Smooth muscle cell (in vitro differentiated cells): ENCODE results near the gene LIN9. TPM values are rescaled to one million over a fixed set of nuclear protein-coding genes. Genes with fewer than 3 reads are reported as not detected.
"Not testable (repeated sequence)": the region's sequence is repeated elsewhere in the genome, so short reads cannot be mapped to it uniquely, and the experiment has no call there.

ENCODE experiments used
- DNase-seq: peaks from one replicate; lab custom pipeline; 2025; ENCODE audit not compliant: unreplicated experiment; lab: John Stamatoyannopoulos, UW
- H2AFZ ChIP-seq: fragments of 200-600 bp; sonication (generic); 2 replicates; pipeline ENCODE4 v1.6.0; 2016; ENCODE audit warnings: antibody characterized with exemption, low read depth, mild to moderate bottlenecking
- H3F3A ChIP-seq: fragments of 200-600 bp; sonication (generic); 2 replicates; pipeline ENCODE4 v1.6.0; 2017; ENCODE audit warnings: antibody characterized with exemption, low read depth
- H3K27ac ChIP-seq: fragments of 200-600 bp; sonication (generic); 2 replicates; pipeline ENCODE4 v1.5.1; 2016; ENCODE audit warnings: low read depth, mild to moderate bottlenecking
- H3K27me3 ChIP-seq: fragments of 200-600 bp; sonication (generic); 2 replicates; pipeline ENCODE4 v1.6.1; 2016; ENCODE audit warnings: low read depth, mild to moderate bottlenecking
- H3K36me3 ChIP-seq: fragments of 200-600 bp; sonication (generic); 2 replicates; pipeline ENCODE4 v1.5.1; 2016; ENCODE audit warnings: low read depth
- H3K4me1 ChIP-seq: fragments of 200-600 bp; sonication (generic); 2 replicates; pipeline ENCODE4 v1.5.1; 2016; ENCODE audit warnings: low read depth
- H3K4me2 ChIP-seq: fragments of 200-600 bp; sonication (generic); 2 replicates; pipeline ENCODE4 v1.6.0; 2016; ENCODE audit warnings: mild to moderate bottlenecking
- H3K4me3 ChIP-seq: fragments of 200-600 bp; sonication (generic); 2 replicates; pipeline ENCODE4 v1.5.1; 2016; ENCODE audit warnings: mild to moderate bottlenecking
- H3K79me2 ChIP-seq: fragments of 200-600 bp; sonication (generic); 2 replicates; pipeline ENCODE4 v1.6.0; 2016; ENCODE audit warnings: low read depth, mild to moderate bottlenecking
- H3K9ac ChIP-seq: fragments of 200-600 bp; sonication (generic); 2 replicates; pipeline ENCODE4 v1.6.0; 2016; ENCODE audit warnings: low read depth
- H3K9me3 ChIP-seq: fragments of 200-600 bp; sonication (generic); replicated peaks from 2 replicates; pipeline ENCODE4 v1.5.1; 2016; ENCODE audit warnings: low read depth
- H4K20me1 ChIP-seq: fragments of 200-600 bp; sonication (generic); 2 replicates; pipeline ENCODE4 v1.6.0; 2016; ENCODE audit warnings: low read depth
- WGBS: methylation state at CpG from one replicate; pipeline ENCODE4 v1.1.7; 2016; ENCODE audit warnings: low lambda C conversion rate; 5-methylcytosine and 5-hydroxymethylcytosine counted together
- polyA plus RNA-seq: library from polyadenylated mRNA; unstranded; fragments of >200 nt; fragmentation: Nextera tagmentation; extraction: Ambion mirVana; gene quantifications from 2 replicates; pipeline ENCODE4 v1.2.1, GENCODE V29; 2016
- total RNA-seq: library from RNA; depleted of rRNA; stranded (reverse); fragments of >200 nt; gene quantifications from 2 replicates; pipeline ENCODE4 v1.2.3, GENCODE V29; 2014
- TF ChIP-seq, protein P1 (sequence below): fragments of 200-600 bp; sonication (generic); IDR thresholded peaks from 2 replicates; pipeline ENCODE4 v1.5.1; 2017; ENCODE audit warnings: borderline replicate concordance, mild to moderate bottlenecking, antibody characterized with exemption; ENCODE audit not compliant: insufficient read depth, poor library complexity, severe bottlenecking

The LIN9 gene
- total and polyA plus RNA-seq, 2 experiments from 2014 or later = 3.7 to 7.8 TPM

DNA sequence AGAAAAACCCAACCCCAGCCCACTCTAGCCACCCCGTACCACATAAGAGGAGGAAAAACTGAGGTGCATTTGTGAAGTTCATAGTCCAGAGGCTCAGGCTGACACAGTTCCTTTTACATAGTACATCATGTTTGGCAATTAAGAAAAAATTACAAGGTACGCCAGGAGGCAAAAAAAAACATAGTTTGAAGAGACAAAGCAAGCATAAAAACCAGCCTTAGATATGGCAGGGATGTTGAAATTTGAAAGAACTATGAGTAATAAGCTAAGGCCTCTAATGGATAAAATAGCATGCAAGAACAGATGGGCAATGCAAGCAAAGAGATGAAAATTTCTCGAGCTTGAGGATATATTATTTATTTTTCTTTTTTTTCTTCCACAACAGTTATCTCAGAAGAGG is 53.6 kb downstream of the LIN9 start:
- H3F3A ChIP-seq = no peaks in the 10 kb centered on the region
- no peak overlapping the region for H3K4me3 ChIP-seq
- H3K4me1 ChIP-seq = no peaks in the 10 kb centered on the region
- H3K4me2 ChIP-seq = no peak overlapping the region
- no peak overlapping the region for H2AFZ ChIP-seq
- no peaks in the 10 kb centered on the region for H3K79me2 ChIP-seq
- WGBS = 85% methylated on average over 3 of the region's 3 CpGs
- no peak overlapping the region for H3K9ac ChIP-seq
- H3K36me3 ChIP-seq = no peaks in the 10 kb centered on the region
- no peaks in the 10 kb centered on the region for H3K27me3 ChIP-seq
- H4K20me1 ChIP-seq = no peaks in the 10 kb centered on the region
- TF ChIP-seq, protein P1, sequence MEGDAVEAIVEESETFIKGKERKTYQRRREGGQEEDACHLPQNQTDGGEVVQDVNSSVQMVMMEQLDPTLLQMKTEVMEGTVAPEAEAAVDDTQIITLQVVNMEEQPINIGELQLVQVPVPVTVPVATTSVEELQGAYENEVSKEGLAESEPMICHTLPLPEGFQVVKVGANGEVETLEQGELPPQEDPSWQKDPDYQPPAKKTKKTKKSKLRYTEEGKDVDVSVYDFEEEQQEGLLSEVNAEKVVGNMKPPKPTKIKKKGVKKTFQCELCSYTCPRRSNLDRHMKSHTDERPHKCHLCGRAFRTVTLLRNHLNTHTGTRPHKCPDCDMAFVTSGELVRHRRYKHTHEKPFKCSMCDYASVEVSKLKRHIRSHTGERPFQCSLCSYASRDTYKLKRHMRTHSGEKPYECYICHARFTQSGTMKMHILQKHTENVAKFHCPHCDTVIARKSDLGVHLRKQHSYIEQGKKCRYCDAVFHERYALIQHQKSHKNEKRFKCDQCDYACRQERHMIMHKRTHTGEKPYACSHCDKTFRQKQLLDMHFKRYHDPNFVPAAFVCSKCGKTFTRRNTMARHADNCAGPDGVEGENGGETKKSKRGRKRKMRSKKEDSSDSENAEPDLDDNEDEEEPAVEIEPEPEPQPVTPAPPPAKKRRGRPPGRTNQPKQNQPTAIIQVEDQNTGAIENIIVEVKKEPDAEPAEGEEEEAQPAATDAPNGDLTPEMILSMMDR = no peak
- H3K9me3 ChIP-seq = peaks cover 5% of the 10 kb centered on the region
- H3K27ac ChIP-seq = no peak overlapping the region
- DNase-seq = no peak

DNA sequence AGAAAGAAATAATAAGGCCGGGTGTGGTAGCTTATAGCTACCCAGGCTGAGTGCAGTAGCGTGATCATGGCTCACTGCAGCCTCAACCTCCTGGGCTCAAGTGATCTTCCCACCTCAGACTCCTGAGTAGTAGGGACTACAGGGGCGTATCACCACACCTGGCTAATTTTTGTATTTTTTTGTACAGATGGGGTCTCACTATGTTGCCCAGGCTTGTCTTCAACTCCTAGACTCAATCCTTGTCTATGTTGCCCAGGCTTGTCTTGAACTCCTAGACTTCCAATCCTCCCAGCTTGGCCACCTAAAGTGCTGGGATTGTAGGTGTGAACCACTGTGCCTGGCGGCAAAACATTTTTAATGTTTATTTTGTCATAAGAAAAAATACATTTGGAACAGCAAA is 55.0 kb downstream of the LIN9 start:
- Histone ChIP-seq H3K79me2 (no peaks in the 10 kb centered on the region), H3K9ac (no peak overlapping the region), H3K36me3 (no peaks in the 10 kb centered on the region), H4K20me1 (no peaks in the 10 kb centered on the region), H3K9me3 (no peaks in the 10 kb centered on the region), H3K4me3 (no peak overlapping the region), H3K27me3 (no peaks in the 10 kb centered on the region), H3K4me1 (no peaks in the 10 kb centered on the region), H3K27ac (no peak overlapping the region), H2AFZ (no peak overlapping the region), H3K4me2 (no peak overlapping the region), H3F3A (no peaks in the 10 kb centered on the region)
- WGBS = 96% methylated on average over 4 of the region's 4 CpGs
- TF ChIP-seq, protein P1 = no peak
- DNase-seq = no peak

DNA sequence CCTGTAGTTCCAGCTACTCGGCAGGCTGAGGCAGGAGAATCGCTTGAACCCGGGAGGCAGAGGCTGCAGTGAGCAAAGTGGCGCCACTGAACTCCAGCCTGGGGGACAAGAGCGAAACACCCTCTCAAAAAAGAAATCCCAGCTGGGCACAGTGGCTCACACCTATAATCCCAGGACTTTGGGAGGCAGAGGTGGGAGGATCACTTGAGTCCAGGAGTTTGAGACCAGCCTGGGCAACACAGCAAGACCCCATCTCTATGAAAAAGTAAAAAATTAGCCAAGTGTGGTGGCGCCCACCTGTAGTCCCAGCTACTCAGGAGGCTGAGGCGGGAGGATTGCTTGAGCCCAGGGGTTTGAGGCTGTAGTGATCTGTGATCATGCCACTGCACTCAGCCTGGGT is 56.1 kb downstream of the LIN9 start:
- H3K27ac ChIP-seq, H3F3A ChIP-seq, H3K4me2 ChIP-seq, H3K9ac ChIP-seq, H3K4me1 ChIP-seq, DNase-seq, H4K20me1 ChIP-seq, H3K4me3 ChIP-seq, H2AFZ ChIP-seq, H3K9me3 ChIP-seq, H3K79me2 ChIP-seq, H3K27me3 ChIP-seq, H3K36me3 ChIP-seq: not testable (repeated sequence)
- 99% methylated on average over 7 of the region's 7 CpGs for WGBS

DNA sequence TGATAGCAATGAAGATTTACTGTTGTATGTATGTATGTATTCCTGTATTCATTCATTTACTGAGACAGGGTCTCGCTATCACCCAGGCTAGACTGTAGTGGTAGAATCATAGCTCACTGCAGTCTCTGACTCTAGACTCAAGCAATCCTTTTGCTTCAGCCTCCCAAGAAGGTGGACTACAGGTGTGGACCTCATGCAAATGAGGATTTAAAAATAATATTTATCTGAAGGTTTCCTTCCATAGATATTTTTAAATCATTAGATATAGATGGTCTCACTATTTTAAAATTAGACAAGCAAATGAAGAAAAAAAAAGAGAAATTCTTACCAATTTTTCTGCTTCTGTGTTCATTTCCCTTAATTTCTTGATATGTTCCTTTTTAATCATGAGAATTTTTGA is 58.5 kb downstream of the LIN9 start:
- Histone ChIP-seq H3K4me1 (no peaks in the 10 kb centered on the region), H3K27ac (no peak overlapping the region), H3K4me3 (no peak overlapping the region), H2AFZ (no peak overlapping the region), H3K79me2 (no peaks in the 10 kb centered on the region), H3K36me3 (no peaks in the 10 kb centered on the region), H3K4me2 (no peak overlapping the region), H4K20me1 (no peaks in the 10 kb centered on the region), H3K9me3 (no peaks in the 10 kb centered on the region), H3F3A (no peaks in the 10 kb centered on the region), H3K27me3 (no peaks in the 10 kb centered on the region), H3K9ac (no peak overlapping the region)
- DNase-seq = no peak
- WGBS = 96% methylated on average over 1 of the region's 1 CpG
- TF ChIP-seq, protein P1 = no peak
